NCI-H187 treated with DMSO at 0.1 percent for 48 hours (cell line): Measurements from ENCODE around the gene SLC35E3.
"Not testable (repeated sequence)": the region's sequence is repeated elsewhere in the genome, so short reads cannot be mapped to it uniquely, and the experiment has no call there.

Source experiments
- DNase-seq: peaks from one replicate; lab custom pipeline; 2025; lab: John Stamatoyannopoulos, UW

SLC35E3 gene

DNA sequence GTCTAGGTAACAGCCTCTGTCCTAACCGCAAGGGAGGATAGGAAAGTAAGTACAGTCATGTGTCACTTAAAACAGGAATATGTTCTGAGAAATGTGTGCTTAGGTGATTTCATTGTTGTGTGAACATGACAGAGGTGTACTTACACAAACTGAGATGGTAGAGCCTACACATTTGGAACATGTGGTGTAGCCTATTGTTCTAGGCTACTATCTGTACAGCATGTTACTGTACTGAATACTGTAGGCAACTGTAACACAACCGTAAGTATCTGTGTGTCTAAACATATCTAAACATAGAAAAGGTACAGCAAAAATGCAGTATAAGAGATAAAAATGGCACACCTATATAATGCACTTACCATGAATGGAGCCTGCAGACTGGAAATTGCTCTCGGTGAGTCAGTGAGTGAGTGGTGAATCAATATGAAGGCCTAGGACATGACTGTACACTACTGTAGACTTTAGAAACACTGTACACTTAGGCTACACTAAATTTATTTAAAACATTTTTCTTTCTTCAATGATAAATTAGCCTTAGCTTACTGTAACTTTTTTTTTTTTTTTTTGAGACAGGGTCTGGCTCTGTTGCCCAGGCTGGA lies 48.8 kb downstream of the SLC35E3 start:
- no peak for DNase-seq

DNA sequence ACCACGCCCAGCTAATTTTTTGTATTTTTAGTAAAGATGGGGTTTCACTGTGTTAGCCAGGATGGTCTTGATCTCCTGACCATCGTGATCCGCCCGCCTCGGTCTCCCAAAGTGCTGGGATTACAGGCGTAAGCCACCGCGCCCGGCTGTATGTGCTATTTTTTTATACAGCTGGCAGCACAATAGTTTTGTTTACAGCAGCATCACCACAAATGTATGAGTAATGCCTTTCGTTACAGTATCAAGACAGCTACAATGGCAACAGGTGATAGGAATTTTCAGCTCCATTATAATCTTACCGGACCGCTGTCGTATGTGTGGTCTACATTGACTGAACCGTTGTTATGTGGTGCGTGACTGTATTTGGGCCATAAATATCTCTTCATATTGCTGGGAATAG lies 50.4 kb downstream of the SLC35E3 start:
- DNase-seq = no peak

DNA sequence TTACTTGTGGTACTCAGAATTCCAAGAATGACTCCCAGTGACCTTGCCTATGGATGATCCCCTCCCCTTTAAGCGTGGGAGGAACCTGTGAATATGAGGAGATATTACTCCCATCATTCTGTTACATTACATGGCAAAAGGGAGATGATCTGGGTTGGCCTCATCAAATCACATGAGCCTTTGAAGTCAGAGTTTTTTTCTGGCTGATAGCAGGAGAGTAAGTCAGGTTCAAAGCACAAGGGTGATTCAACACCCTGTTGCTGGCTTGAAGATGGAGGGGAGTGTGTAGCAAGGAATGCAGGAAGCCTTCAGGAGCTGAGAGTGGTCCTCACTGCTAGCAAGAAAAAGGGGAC lies 52.9 kb downstream of the SLC35E3 start:
- no peak for DNase-seq

GRCh38 chr12:68800294-68800693 lies 54.3 kb downstream of the SLC35E3 start:
- no peak for DNase-seq

- DNase-seq = not testable (repeated sequence)
These were observed 55.1 kb downstream of the SLC35E3 start for GRCh38 chr12:68801124-68801523.

GRCh38 chr12:68802372-68802745 lies 56.4 kb downstream of the SLC35E3 start:
- DNase-seq = not testable (repeated sequence)

GRCh38 chr12:68802911-68803651 lies 57.1 kb downstream of the SLC35E3 start:
- not testable (repeated sequence) for DNase-seq

DNA sequence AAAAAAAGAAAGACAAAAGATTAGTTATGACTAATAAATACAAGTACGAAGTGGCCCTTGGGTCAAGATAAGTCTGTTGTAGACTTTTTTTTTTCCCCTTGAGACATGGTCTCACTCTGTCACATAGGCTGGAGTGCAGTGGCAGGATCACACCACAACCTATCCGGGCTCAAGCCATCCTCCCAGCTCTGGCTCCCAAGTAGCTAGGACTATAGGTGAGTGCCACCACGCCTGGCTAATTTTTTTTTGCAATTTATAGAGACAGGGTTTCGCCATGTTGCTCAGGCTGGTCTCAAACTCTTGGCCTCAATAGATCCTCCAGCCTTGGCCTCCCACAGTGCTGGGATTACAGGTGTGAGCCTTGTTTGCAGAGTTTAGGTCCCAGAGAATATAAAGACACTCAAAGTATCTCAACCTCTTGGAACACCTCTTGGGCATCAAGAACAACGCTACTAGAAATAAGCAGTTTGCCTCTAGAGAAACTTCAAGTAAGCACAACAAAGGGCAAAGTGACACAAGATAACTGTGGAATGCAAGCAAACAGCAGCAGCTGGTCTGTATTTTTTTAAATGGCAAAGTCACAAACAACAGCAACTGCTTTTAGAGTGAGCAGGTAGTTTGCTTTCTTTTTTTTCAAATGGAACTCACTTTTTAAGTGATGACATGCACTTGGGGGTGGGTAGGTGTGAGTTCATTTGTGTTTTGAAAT lies 58.1 kb downstream of the SLC35E3 start:
- no peak for DNase-seq

- DNase-seq = no peak
These were observed 58.9 kb downstream of the SLC35E3 start for GRCh38 chr12:68804657-68805591.

- no peak for DNase-seq
These were observed 59.7 kb downstream of the SLC35E3 start for GRCh38 chr12:68805592-68806120.

GRCh38 chr12:68806488-68807237 lies 60.7 kb downstream of the SLC35E3 start:
- no peak for DNase-seq

GRCh38 chr12:68807274-68807575 lies 61.2 kb downstream of the SLC35E3 start:
- not testable (repeated sequence) for DNase-seq

GRCh38 chr12:68807576-68808387 lies 61.8 kb downstream of the SLC35E3 start, which contains the start of gene MDM2:
TSS of gene MDM2 (plus strand) at chr12:68808177. CDS start at chr12:68808478, 301 bp downstream.
- peak; percentile 69 for DNase-seq

DNA sequence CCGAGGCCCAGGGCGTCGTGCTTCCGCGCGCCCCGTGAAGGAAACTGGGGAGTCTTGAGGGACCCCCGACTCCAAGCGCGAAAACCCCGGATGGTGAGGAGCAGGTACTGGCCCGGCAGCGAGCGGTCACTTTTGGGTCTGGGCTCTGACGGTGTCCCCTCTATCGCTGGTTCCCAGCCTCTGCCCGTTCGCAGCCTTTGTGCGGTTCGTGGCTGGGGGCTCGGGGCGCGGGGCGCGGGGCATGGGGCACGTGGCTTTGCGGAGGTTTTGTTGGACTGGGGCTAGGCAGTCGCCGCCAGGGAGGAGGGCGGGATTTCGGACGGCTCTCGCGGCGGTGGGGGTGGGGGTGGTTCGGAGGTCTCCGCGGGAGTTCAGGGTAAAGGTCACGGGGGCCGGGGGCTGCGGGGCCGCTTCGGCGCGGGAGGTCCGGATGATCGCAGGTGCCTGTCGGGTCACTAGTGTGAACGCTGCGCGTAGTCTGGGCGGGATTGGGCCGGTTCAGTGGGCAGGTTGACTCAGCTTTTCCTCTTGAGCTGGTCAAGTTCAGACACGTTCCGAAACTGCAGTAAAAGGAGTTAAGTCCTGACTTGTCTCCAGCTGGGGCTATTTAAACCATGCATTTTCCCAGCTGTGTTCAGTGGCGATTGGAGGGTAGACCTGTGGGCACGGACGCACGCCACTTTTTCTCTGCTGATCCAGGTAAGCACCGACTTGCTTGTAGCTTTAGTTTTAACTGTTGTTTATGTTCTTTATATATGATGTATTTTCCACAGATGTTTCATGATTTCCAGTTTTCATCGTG lies 62.6 kb downstream of the SLC35E3 start:
- peak; percentile 79 for DNase-seq

GRCh38 chr12:68809190-68810026 lies 63.4 kb downstream of the SLC35E3 start:
- no peak for DNase-seq

DNA sequence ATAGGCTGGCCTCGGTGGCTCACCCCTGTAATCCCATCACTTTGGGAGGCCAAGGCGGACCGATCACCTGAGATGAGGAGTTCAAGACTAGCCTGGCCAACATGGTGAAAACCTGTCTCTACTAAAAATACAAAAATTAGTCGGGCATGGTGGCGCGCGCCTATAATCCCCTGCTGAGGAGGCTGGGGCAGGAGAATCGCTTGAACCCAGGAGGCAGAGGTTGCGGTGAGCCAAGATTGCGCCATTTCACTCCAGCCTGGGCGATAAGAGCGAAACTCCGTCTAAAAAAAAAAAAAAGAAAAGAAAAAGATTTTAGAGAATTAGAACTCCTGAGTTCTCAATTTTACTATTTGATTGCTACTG lies 64.0 kb downstream of the SLC35E3 start:
- DNase-seq = not testable (repeated sequence)

DNA sequence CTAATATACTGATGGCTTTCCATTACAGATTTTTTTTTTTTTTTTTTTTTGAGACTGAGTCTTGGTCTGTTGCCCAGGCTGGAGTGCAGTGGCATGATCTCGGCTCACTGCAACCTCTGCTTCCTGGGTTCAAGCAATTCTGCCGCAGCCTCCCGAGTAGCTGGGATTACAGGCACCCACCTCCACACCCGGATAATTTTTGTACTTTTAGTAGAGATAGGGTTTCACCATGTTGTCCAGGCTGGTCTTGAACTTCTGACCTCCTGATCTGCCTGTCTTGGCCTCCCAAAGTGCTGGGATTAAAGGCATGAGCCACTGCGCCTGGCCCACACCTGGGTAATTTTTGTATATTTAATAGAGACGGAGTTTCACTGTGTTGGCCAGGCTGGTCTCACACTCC lies 65.6 kb downstream of the SLC35E3 start:
- DNase-seq = not testable (repeated sequence)

DNA sequence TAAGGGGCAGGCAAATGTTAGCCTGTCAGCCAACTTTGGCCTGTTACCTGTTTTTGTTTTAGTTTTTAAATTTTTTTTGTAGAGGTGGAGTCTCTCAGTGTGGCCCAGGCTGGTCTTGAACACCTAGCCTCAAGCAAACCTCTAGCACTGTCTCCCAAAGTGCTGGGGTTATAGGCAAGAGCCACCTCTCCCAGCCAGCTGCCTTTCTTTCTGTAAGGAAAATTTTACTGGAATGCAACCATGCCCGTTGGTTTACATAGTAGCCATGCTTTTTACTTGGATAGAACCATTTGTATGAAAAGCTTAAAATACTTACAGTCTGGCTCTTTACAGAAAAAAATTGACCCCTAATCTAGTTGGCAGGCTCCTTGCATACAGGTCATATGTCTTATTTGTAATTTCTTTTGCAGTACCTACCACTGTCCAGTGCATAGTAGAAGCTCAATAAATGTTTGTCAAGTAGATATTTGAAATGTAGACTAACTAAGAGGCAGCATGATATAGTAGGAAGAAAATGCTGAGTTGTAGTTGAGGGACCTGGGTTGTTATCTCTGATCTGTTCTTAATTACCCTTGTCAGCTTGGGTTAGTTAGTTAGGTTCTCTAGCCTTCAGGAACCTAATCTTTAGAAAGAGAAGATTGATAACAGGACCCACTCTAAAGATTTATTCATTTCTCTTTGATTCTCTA lies 66.7 kb downstream of the SLC35E3 start:
- no peak for DNase-seq
